Prostate gland (tissue), 2 donors: ENCODE measurements around the gene CLEC16A. TPM values are rescaled to one million over a fixed set of nuclear protein-coding genes. Genes with fewer than 3 reads are reported as not detected.
"Not testable (repeated sequence)": the region's sequence is repeated elsewhere in the genome, so short reads cannot be mapped to it uniquely, and the experiment has no call there.

Source experiments
- DNase-seq: peaks from one replicate; pipeline ENCODE4 v3.0.0-alpha.2; 2019; ENCODE audit warnings: low spot score
- H3K27ac ChIP-seq, 2 donors: fragments of 200-600 bp; sonication (generic); 2 replicates each; pipeline ENCODE4 v1.5.1; 2017 to 2019
- H3K27me3 ChIP-seq: fragments of 200-600 bp; sonication (generic); replicated peaks from 2 replicates; pipeline ENCODE4 v1.5.1; 2019; ENCODE audit not compliant: insufficient read depth
- H3K36me3 ChIP-seq, 2 donors: fragments of 200-600 bp; sonication (generic); 1 replicate in 1 of 2; 2 replicates in 1 of 2; pipeline versions ENCODE4 v1.5.1 to v1.8.1; 2017 to 2019
- H3K4me1 ChIP-seq: fragments of 200-600 bp; sonication (generic); replicated peaks from 2 replicates; pipeline ENCODE4 v1.5.1; 2019
- H3K4me3 ChIP-seq, 2 donors: fragments of 200-600 bp; sonication (generic); 2 replicates each; pipeline ENCODE4 v1.5.1; 2017 to 2019
- H3K9me3 ChIP-seq: fragments of 200-600 bp; sonication (generic); 2 replicates; pipeline ENCODE4 v1.5.1; 2017
- POLR2A ChIP-seq: fragments of 450-650 bp; IDR thresholded peaks from one replicate; pipeline ENCODE4 v1.6.1; 2016; ENCODE audit warnings: antibody characterized with exemption, mild to moderate bottlenecking
- POLR2AphosphoS5 ChIP-seq: sonication (generic); formaldehyde crosslinking; IDR thresholded peaks from one replicate; pipeline ENCODE4 v1.6.1; 2017; ENCODE audit warnings: antibody characterized with exemption
- WGBS: methylation state at CpG from one replicate; pipeline ENCODE4 v1.1.5; 2018; 5-methylcytosine and 5-hydroxymethylcytosine counted together
- intact Hi-C: fragments of 100-400 bp; cut with DNase I; formaldehyde crosslinking; loops from one replicate; pipeline ENCODE4 v1.14.2; 2022
- total RNA-seq, 2 donors: library from RNA; depleted of rRNA; stranded (reverse); fragments of >200 nt; gene quantifications; one replicate each; pipeline ENCODE4 v1.1.0, GENCODE V29; 2016
- TF ChIP-seq, protein P1 (sequence below), 4 experiments: fragments of 200-600 bp in 2 of 4; fragments of 450-650 bp in 2 of 4; sonication (generic) in 2 of 4; IDR thresholded peaks; 1 replicate in 3 of 4; 2 replicates in 1 of 4; pipeline ENCODE4 v1.5.1; 2016 to 2019; ENCODE audit warnings: antibody characterized with exemption in 4 of 4, mild to moderate bottlenecking in 2 of 4, moderate library complexity in 2 of 4

Gene CLEC16A
- total RNA-seq, 2 donors from 2014 or later = 26.1 to 52.2 TPM

DNA sequence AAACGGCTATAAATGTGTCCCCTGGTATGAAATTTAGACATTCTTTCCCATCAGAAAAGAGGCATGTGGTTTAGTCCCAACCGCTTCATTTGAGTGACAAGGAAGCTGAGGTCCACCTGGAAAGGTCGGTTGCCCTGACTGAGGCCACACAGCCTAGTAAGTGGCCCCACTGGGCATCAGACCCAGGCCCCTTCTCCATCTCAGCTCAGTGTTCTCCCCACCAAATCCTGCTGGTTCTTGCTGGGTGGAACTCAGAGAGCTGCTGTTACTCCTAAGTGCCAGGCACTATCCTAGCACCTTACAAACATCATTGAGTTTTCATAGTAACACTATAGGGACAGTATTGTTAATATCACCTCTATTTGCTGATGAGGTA lies 158.1 kb downstream of the CLEC16A start:
- Histone ChIP-seq H3K27me3 (no peaks in the 10 kb centered on the region), H3K9me3 (no peaks in the 10 kb centered on the region), H3K27ac (no peak overlapping the region), H3K36me3 (no peaks in the 10 kb centered on the region), H3K4me3 (no peak overlapping the region), H3K4me1 (no peaks in the 10 kb centered on the region)
- intact Hi-C loops = loop anchor here (10.0 kb wide), 2 partner anchors 128 to 152 kb away; partner anchors contain the start of gene SOCS1
- no peak for TF ChIP-seq POLR2AphosphoS5
- TF ChIP-seq, protein P1, sequence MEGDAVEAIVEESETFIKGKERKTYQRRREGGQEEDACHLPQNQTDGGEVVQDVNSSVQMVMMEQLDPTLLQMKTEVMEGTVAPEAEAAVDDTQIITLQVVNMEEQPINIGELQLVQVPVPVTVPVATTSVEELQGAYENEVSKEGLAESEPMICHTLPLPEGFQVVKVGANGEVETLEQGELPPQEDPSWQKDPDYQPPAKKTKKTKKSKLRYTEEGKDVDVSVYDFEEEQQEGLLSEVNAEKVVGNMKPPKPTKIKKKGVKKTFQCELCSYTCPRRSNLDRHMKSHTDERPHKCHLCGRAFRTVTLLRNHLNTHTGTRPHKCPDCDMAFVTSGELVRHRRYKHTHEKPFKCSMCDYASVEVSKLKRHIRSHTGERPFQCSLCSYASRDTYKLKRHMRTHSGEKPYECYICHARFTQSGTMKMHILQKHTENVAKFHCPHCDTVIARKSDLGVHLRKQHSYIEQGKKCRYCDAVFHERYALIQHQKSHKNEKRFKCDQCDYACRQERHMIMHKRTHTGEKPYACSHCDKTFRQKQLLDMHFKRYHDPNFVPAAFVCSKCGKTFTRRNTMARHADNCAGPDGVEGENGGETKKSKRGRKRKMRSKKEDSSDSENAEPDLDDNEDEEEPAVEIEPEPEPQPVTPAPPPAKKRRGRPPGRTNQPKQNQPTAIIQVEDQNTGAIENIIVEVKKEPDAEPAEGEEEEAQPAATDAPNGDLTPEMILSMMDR (IDR thresholded peaks at IDR 0.05) = no peak
- TF ChIP-seq POLR2A = no peak
- DNase-seq = no peak
- WGBS = 69% methylated on average over 3 of the region's 3 CpGs

DNA sequence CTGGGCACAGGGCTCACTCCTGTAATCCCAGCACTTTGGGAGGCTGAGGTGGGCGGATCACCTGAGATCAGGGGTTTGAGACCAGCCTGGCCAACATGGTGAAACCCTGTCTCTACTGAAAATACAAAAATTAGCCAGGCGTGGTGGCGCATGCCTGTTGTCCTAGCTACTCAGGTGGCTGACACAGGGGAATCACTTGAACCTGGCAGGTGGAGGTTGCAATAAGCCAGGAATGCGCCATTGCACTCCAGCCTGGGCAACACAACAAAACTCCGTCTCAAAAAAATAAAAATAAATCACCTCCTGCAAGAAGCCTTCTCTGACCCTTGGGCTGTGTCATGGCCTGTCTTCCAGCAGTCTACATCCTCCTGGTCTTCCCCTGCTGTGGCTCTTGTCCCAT lies 158.9 kb downstream of the CLEC16A start:
- not testable (repeated sequence) for H3K27ac ChIP-seq, H3K36me3 ChIP-seq, H3K27me3 ChIP-seq, H3K4me3 ChIP-seq, H3K9me3 ChIP-seq, DNase-seq, H3K4me1 ChIP-seq
- 95% methylated on average over 5 of the region's 5 CpGs for WGBS
- intact Hi-C loops = loop anchor here (10.0 kb wide), 2 partner anchors 128 to 152 kb away; partner anchors contain the start of gene SOCS1

DNA sequence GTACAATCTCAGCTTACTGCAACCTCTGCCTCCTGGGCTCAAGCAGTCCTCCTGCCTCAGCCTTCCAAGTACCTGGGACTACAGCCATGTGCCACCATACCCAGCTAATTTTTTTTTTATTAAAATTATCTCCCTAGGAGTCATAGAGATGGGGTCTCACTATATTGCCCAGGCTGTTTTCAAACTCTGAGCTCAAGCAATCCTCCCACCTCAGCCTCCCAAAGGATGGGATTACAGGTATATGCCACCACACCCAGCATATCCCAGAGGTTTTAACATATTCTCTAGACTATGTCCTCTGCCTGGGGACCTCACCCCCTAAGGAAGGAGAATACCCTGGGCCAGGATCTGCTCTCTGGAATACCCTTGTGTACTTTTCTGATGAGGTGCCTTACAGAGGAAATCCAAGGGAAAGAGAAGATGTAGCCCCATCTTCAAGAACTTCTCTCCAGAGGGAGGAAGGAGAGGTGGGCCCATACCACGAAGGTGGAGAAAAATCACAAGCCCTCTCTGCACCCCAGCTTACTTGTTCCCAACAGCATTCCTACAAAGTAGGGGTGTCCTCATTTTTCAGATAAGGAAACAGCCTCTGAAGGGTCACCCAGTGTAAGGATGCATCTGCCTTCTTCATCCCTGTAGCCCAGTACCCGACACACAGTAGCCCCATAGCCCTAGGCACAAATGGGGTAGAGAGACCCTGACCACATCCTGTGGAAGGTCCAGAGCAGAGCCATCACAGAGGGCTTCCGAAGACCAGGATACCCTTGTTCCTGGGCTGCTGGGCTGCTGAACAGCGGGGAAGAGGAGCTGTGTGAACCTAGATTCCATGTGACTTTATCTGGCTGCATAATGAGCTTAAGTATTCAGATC lies 160.0 kb downstream of the CLEC16A start:
- intact Hi-C loops = loop anchor here (5.0 to 10.0 kb wide), 3 partner anchors 58 to 150 kb away; partner anchors contain the start of gene SOCS1
- 70% methylated on average over 4 of the region's 4 CpGs for WGBS
- H3K36me3 ChIP-seq = no peaks in the 10 kb centered on the region
- no peaks in the 10 kb centered on the region for H3K4me1 ChIP-seq
- no peak for TF ChIP-seq POLR2A
- no peak for TF ChIP-seq POLR2AphosphoS5
- TF ChIP-seq, protein P1 (IDR thresholded peaks at IDR 0.05) = no peak
- no peak overlapping the region for H3K4me3 ChIP-seq
- DNase-seq = no peak
- no peaks in the 10 kb centered on the region for H3K27me3 ChIP-seq
- H3K9me3 ChIP-seq = no peaks in the 10 kb centered on the region
- no peak overlapping the region for H3K27ac ChIP-seq

DNA sequence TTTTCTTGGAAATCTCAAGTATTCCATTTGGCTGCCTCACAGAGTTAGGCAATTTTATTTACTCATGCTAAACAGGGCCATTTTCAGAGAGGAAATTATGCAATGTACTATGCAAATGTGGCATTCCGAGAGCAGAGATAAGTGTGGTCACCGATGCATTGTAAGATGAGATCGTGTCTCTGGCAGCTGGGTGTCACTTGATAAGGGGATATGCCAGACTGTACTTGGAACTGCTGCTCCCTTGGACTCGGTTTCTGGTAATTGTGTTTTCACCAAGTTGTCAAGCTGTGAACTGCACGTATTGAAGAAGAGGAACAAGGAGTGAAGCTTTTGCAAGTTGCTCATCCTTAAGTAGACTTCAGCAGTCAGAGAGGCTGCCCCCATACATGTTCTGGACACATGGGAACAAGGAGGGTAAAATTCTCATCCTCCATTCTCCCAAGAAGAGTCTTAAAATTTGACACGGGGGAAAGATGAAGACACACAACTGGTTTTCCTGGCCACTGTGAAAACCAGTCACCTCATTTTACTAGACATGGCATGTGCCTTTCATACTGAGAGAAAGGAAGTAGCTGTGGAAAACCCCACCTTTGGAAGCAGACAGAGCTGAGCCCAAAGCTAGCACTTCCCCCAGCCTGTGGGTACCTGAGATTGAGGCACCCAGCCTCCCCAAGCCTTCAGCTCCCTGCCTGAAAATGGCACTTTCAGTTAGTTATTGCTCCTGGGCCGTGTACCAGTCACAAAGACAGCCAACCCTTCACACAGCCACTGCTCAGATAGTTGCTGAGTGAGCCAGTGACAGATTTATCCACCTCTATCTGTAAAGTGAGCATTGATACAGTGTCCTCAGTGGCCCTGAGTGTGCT lies 160.9 kb downstream of the CLEC16A start:
- no peaks in the 10 kb centered on the region for H3K27me3 ChIP-seq
- intact Hi-C loops = loop anchor here (5.0 to 10.0 kb wide), 3 partner anchors 57 to 150 kb away; partner anchors contain the start of gene SOCS1
- no peak overlapping the region for H3K27ac ChIP-seq
- DNase-seq = peak; percentile 9
- no peaks in the 10 kb centered on the region for H3K4me1 ChIP-seq
- no peaks in the 10 kb centered on the region for H3K9me3 ChIP-seq
- H3K36me3 ChIP-seq = no peaks in the 10 kb centered on the region
- no peak overlapping the region for H3K4me3 ChIP-seq
- TF ChIP-seq POLR2AphosphoS5 (peak; percentile 56), POLR2A (no peak)
- WGBS = 15% methylated on average over 7 of the region's 7 CpGs

DNA sequence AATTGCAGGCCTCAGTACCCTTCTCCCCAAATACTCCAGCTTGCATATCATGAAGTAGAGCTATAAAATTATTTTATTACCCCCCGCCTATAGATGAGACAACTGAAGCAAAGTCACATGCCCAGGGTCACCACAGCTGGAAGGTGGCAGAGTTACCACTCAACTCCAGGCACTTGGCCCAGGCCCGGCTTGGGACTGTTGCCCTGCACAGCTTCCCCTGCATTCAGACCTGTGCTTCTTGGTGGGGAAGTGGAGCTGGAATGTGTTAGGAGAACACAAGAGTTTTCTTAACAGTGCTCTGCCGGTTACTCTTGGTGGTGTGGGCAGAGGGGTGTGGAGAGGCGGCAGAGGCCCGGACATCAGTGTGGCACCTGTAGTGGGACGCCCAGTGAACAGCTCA lies 162.4 kb downstream of the CLEC16A start:
- Histone ChIP-seq H3K27ac (no peak overlapping the region), H3K36me3 (no peaks in the 10 kb centered on the region), H3K4me1 (no peaks in the 10 kb centered on the region), H3K9me3 (no peaks in the 10 kb centered on the region), H3K27me3 (no peaks in the 10 kb centered on the region), H3K4me3 (no peak overlapping the region)
- TF ChIP-seq POLR2A (no peak), POLR2AphosphoS5 (no peak)
- TF ChIP-seq, protein P1 (IDR thresholded peaks at IDR 0.05) = no peak
- WGBS = 95% methylated on average over 6 of the region's 6 CpGs
- intact Hi-C loops = loop anchor here (5.0 to 10.0 kb wide), 3 partner anchors 56 to 148 kb away; partner anchors contain the start of gene SOCS1
- no peak for DNase-seq
